ENCODE measurements around the gene TAOK2.

DNA sequence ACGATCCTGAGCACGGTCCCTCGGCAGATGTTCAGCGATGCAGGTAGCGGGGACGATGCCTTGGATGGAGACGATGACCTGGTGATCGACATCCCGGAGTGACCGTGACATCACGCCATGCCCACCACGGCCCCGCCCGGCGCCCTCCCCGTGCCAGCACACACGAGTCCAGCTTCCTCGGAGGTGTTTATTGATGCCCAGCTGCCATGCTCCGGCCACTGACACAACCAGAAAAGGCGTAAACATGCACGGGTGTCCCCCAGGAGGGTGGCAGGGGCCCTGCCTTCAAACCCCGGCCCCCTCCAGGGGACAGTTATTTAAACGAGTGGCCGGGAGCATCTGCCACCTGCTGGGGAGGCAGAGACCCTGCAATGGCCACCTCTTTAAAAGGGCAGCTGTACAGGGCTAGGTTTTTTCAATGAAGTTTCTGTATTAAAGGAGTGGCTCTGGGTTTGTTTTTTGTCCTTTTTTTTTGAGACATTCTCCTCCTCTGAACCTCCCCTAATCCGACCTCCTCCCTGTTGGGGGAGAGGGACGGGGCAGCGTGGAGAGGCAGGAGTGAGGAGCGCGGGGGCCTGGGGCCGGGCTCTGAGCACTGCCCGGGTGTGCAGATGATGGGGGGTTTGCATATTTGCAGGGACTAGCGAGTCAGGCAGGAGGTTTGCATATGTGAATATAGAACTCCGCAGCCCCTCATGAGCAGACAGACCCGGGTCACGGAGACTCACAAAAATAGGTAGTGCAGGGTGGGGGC lies 31.9 kb downstream of the TAOK2 start:
- TF ChIP-seq, protein P1, sequence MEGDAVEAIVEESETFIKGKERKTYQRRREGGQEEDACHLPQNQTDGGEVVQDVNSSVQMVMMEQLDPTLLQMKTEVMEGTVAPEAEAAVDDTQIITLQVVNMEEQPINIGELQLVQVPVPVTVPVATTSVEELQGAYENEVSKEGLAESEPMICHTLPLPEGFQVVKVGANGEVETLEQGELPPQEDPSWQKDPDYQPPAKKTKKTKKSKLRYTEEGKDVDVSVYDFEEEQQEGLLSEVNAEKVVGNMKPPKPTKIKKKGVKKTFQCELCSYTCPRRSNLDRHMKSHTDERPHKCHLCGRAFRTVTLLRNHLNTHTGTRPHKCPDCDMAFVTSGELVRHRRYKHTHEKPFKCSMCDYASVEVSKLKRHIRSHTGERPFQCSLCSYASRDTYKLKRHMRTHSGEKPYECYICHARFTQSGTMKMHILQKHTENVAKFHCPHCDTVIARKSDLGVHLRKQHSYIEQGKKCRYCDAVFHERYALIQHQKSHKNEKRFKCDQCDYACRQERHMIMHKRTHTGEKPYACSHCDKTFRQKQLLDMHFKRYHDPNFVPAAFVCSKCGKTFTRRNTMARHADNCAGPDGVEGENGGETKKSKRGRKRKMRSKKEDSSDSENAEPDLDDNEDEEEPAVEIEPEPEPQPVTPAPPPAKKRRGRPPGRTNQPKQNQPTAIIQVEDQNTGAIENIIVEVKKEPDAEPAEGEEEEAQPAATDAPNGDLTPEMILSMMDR (IDR thresholded peaks at IDR 0.05; ENCODE audit: low read depth, low read length, poor library complexity, severe bottlenecking): peak; percentile 85
- TF ChIP-seq EZH2phosphoT487 (IDR thresholded peaks at IDR 0.05; ENCODE audit: borderline replicate concordance, low read length): no peak

Measured in DOHH2 (cell line).